ENCODE data around the gene TPM4. TPM values are rescaled to one million over a fixed set of nuclear protein-coding genes. Genes with fewer than 3 reads are reported as not detected.
A peak's percentile ranks its signal among the peaks of the same experiment; 100 is the strongest.

The TPM4 gene
- total RNA-seq, 1 donor from 2014 or later, result 106 TPM

GRCh38 chr19:16039545-16039944, 36.8 kb upstream of the TPM4 start:
- intact Hi-C loops (cut with DNase I), result no loop called here
- ATAC-seq (no peak), DNase-seq (ENCODE audit: missing footprints) (no peak)

DNA sequence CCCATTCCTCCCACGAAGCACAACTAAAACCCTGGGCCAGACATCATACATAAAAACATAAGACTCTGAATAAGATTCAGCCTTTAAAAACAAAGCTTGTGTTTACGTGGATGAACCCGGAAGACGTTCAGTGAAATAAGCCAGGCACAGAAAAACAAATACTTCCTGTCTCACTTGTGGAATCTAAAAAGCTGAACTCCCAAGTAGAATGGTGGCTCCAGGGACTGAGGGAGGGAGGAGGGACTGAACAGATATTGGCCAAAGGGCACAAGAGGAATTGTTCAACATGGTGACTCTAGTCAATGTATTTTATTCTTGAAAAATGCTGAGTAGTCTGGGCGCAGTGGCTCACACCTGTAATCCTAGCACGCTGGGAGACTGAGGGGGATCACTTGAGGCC, 35.7 kb upstream of the TPM4 start:
- DNase-seq (ENCODE audit: missing footprints), result no peak
- intact Hi-C loops (cut with DNase I), result loop anchor here (1.0 kb wide), 2 partner anchors 71 to 142 kb away; partner anchors contain the start of gene RAB8A
- ATAC-seq, result no peak

DNA sequence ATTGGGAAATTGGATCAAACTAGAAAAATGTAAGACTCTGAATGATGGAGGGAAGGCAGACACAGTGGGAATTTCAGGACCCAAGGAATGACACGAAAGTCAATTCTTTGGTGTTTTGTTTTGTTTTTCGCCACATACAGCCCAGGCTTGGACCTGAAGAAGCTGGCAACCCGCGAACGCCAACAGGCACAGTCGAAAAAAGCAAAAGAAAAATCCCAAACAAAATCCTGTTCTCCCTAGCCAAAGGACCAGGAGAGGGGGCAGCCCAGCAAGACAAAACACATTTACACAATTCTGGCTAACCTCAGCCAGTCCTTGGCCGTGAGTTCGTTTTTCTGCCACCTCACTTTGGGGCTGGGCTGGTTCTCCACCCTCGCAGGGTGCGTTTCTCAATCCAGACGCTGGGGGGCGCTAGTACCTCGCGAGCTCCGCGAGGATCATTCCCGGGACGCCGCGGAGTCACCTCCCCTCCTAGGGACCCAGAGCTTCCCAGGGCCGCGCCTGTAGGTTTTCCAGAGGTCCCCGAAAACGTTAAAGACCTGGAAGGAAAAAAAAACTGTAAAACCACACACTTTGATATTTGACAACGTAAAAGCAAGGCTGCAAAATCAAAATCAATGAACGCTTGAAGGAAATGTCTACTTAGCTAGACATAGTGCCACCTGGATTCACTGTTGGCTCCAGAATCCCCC, 34.9 kb upstream of the TPM4 start:
- DNase-seq (ENCODE audit: missing footprints) (peak; percentile 89), ATAC-seq (peak; percentile 91)
- intact Hi-C loops (cut with DNase I), result loop anchor here (1.0 kb wide), 2 partner anchors 70 to 141 kb away; partner anchors contain the start of gene RAB8A

DNA sequence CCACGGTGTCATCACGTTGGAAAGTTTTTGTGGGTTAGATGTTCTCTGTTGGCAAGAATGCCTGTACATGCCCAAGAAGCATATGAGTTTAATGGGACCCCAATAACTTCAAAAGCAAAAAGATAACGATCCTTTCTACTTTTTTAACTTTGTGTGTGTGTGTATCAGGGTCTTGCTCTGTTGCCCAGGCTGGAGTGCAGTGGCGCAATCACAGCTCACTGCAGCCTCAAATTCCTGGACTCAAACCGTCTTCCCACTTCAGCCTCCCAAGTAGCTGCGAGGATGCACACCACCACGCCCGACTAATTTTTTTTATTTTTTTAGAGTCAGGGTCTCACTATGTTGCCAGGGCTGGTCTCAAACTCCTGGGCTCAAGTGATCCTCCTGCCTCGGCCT, 34.3 kb upstream of the TPM4 start:
- intact Hi-C loops (cut with DNase I), result loop anchor here (1.0 kb wide), 2 partner anchors 69 to 140 kb away; partner anchors contain the start of gene RAB8A
- ATAC-seq, result no peak
- no peak for DNase-seq (ENCODE audit: missing footprints)

DNA sequence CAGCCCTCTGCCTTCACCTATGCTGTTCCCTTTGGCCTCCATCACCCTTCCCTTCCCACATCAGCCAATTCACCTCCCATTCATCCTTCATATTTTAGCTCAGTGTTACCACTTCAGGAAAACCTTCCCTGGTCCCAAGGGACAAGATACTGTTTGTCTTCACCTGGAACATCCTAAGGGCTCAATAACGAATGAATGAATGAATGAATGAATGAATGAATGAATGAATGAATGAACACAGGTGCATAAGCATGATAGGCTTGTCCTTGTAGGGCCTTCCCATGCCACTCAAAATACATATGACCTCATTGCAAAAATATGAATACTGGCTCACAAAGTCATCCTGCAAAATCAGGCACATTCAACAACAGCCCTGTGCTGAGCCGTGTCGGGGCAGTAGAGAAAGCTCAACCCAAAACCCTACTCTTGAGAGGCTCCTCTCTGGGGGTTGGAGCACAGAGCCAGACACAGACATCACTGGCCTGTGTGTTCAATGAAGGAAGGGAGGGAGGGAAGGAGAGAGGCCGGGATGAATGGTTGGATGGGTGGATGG, 33.7 kb upstream of the TPM4 start:
- DNase-seq (ENCODE audit: missing footprints) (no peak), ATAC-seq (no peak)
- intact Hi-C loops (cut with DNase I), result no loop called here

GRCh38 chr19:16043156-16043757, 33.0 kb upstream of the TPM4 start:
- intact Hi-C loops (cut with DNase I), result no loop called here
- ATAC-seq, result no peak

GRCh38 chr19:16044746-16045145, 31.5 kb upstream of the TPM4 start:
- no peak for DNase-seq (ENCODE audit: missing footprints)
- intact Hi-C loops (cut with DNase I), result no loop called here
- ATAC-seq, result no peak

More at GRCh38 chr19:16043156-16043757, 33.0 kb upstream of the TPM4 start:
- DNase-seq (ENCODE audit: missing footprints), result no peak

DNA sequence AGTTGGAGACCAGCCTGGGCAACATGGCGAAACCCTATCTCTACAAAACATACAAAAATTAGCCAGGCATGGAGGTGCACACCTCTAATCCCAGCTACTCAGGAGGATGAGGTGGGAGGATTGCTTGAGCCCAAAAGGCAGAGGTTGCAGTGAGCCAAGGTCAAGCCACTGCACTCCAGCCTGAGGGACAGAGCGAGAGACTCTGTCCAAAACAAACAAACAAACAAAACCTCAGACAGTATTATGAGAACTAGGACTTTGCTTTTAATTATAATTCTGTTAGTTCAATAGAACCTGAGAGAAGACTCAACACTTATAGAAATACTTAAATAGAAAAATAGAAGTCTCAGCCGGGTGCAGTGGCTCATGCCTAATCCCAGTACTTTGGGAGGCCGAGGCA, 31.1 kb upstream of the TPM4 start:
- no peak for ATAC-seq
- intact Hi-C loops (cut with DNase I), result no loop called here
- no peak for DNase-seq (ENCODE audit: missing footprints)

DNA sequence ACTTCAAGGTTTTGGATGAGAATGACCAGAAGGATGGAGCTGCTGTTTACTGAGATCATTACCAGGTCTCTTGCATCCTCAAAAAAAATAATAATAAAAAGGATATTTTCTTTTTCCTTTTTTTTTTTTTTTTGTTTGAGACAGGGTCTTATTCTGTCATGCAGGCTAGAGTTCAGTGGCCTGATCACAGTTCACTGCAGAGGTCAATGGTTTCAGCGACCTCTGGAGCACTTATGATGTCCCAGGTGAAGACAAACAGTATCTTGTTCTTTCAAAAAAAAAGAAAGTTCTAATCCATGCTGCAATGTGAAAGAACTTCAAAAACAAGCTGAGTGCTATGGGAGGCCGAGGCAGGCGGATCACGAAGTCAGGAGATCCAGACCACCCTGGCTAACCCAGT, 30.4 kb upstream of the TPM4 start:
- no peak for ATAC-seq
- intact Hi-C loops (cut with DNase I), result no loop called here
- no peak for DNase-seq (ENCODE audit: missing footprints)

GRCh38 chr19:16048583-16048982, 27.7 kb upstream of the TPM4 start:
- intact Hi-C loops (cut with DNase I), result no loop called here
- ATAC-seq (no peak), DNase-seq (ENCODE audit: missing footprints) (no peak)

DNA sequence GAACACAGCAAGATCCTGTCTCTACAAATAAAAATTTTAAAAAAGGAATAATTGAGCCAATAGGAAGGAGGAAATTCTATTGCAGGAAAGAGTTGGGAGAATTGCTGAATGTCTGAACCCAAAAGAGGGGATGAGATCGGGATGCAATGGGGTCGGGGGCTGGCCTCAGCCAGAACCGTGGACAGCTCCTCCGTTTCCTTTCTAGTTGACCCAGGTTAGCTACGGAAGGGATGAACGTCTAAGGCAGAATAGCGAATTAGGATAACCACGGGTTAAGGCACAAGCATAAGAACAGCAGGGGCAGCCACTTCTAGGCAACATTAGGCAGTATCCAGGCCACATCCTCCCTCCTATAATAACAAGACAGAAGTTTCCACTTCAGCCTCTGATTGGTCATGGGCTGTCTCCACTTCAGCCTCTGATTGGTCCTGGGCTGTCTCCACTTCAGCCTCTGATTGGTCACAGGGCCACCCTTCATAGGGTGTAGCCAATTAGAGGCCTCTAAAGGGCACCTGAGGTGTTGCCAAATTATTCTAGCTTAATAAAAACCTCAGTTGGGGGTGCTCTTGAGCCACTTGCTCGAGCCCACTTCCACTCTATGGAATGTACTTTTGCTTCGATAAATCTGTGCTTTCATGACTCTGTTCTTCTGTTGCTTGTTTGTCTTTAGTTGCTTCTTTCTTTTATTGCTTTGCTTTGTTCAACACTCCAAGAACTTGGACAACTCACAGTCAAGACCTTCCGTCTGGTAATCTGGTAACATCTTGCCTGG, 24.9 kb upstream of the TPM4 start:
- DNase-seq (ENCODE audit: missing footprints), result no peak
- ATAC-seq, result peak; percentile 39
- intact Hi-C loops (cut with DNase I), result no loop called here

GRCh38 chr19:16052353-16052752, 23.9 kb upstream of the TPM4 start:
- DNase-seq (ENCODE audit: missing footprints) (no peak), ATAC-seq (no peak)
- intact Hi-C loops (cut with DNase I), result no loop called here

DNA sequence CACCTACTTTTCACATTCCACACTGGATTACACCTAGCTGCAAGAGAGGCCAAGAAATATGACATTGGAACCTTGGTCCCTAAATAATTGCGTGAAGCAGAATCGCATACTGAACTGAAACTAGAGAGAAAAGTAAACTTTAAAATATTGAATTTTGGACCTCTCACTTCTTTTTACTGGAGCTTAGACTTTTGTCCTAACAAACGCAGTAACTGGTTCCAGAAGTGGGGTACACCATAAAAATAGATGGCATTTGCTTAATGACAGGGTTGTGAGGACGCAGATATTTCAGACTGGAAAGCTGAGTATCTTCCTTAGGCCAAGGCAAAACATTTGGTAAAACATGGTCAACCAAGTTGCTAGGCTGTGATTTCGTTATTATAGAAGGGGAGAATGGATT, 19.2 kb upstream of the TPM4 start:
- ATAC-seq (no peak), DNase-seq (ENCODE audit: missing footprints) (no peak)
- intact Hi-C loops (cut with DNase I), result no loop called here

GRCh38 chr19:16060294-16060693, 16.0 kb upstream of the TPM4 start:
- intact Hi-C loops (cut with DNase I), result no loop called here
- DNase-seq (ENCODE audit: missing footprints), result no peak
- no peak for ATAC-seq

DNA sequence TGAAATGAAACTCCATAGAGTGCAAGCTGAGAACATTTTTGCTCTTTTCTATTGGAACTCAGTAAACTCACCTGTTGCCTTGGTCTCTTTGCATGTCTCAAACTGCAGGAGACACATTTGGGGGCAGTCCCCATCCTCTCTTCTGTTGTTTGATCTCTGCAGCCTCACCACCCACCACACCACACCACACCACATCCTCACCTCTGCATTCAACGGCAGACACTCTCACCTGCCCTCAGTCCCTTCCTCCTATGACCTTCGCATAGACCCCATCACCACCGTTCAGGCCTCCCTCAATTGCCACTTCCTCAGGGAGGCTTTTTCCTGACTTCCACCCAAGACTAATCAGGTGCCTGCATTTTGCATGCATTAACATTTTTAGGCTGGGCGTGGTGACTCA, 14.4 kb upstream of the TPM4 start:
- DNase-seq (ENCODE audit: missing footprints) (no peak), ATAC-seq (no peak)
- intact Hi-C loops (cut with DNase I), result no loop called here

DNA sequence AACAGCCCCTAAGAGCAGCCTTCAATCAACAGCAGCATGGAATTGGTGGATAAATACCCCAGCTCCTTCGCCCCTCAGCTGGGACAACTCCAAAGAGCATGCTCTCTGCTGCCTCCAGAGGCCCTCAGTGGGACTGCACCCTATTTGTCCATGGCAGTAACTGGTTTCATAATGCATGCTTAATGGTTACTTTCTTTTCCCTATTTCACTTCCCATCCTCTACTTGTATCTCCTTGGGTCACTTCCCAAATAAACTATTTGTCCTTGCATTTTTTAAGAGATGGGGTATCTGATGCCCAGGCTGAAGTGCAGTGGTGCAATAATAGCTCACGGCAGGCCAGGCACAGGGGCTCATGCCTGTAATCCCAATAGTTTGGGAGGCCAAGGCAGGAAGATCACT, 13.5 kb upstream of the TPM4 start:
- intact Hi-C loops (cut with DNase I), result no loop called here
- ATAC-seq, result no peak
- peak; percentile 79 for DNase-seq (ENCODE audit: missing footprints)

GRCh38 chr19:16064209-16064889, 11.9 kb upstream of the TPM4 start:
- DNase-seq (ENCODE audit: missing footprints), result no peak
- intact Hi-C loops (cut with DNase I), result no loop called here
- ATAC-seq, result no peak

DNA sequence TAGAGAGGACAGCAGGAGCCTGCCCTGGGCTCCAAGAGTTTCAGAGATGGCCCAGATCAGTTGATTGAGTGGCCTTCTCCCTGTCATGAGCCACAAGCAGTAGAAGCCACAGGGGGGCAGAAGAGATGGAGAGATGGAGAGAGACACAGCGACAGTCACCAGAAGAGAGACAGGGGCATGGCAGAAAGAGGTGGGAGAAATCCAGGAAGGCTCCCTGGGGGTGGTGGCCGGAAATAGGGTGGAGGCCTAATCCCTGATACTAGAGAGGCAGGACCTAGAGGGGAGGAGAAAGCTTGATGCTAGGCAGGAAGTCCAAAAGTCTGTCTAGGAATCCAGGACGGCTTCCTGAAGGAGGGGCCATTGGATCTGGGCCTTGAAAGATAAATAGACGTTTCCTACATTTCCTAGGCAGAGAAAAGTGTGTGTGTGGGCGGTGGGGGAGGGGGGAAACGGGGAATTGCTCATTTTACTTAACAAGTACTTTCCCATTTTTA, 9.6 kb upstream of the TPM4 start:
- peak; percentile 21 for ATAC-seq
- DNase-seq (ENCODE audit: missing footprints), result no peak
- intact Hi-C loops (cut with DNase I), result no loop called here
